HFFc6 (cell line): Measurements from ENCODE around the gene WDR86. TPM values are rescaled to one million over a fixed set of nuclear protein-coding genes. Genes with fewer than 3 reads are reported as not detected.

Experiments
- DNase-seq: peaks from one replicate; pipeline ENCODE4 v3.0.0-alpha.2; 2018
- H3K27ac Mint-ChIP-seq: 2 replicates; pipeline ENCODE4 v1.8.0; 2020; ENCODE audit warnings: mild to moderate bottlenecking, mixed read lengths
- H3K27me3 Mint-ChIP-seq: 2 replicates; pipeline ENCODE4 v1.8.0; 2021; ENCODE audit warnings: mild to moderate bottlenecking, moderate library complexity, mixed read lengths; ENCODE audit not compliant: insufficient read depth
- H3K36me3 Mint-ChIP-seq: 2 replicates; pipeline ENCODE4 v1.8.0; 2021; ENCODE audit warnings: low read depth, mixed read lengths
- H3K4me1 Mint-ChIP-seq: 2 replicates; pipeline ENCODE4 v1.8.0; 2020; ENCODE audit warnings: low read depth, mixed read lengths
- H3K4me3 Mint-ChIP-seq: 2 replicates; pipeline ENCODE4 v1.8.0; 2020; ENCODE audit warnings: mild to moderate bottlenecking, moderate library complexity, mixed read lengths
- H3K9me3 Mint-ChIP-seq: 2 replicates; pipeline ENCODE4 v1.8.0; 2020; ENCODE audit warnings: mild to moderate bottlenecking, mixed read lengths
- CTCF ChIP-seq: fragments of 200-600 bp; sonication (generic); IDR thresholded peaks from 2 replicates; pipeline ENCODE4 v1.5.0; 2021; ENCODE audit warnings: antibody characterized with exemption, mild to moderate bottlenecking
- total RNA-seq, 6 experiments: library from RNA; stranded (reverse); fragmentation: NEBNext Ultra II Directional; extraction: Animal tissue kit (Norgen Biotek cat#: 25700); gene quantifications; 2 replicates in 1 of 6; 3 replicates in 5 of 6; pipeline ENCODE4 v1.2.3, GENCODE V29; 2021

The WDR86 gene
- total RNA-seq, 6 experiments from 2014 or later: not detected

- Mint-ChIP-seq H3K27ac (no peak overlapping the region), H3K4me3 (no peak overlapping the region), H3K9me3 (no peaks in the 10 kb centered on the region), H3K4me1 (no peaks in the 10 kb centered on the region), H3K27me3 (peaks cover 46% of the 10 kb centered on the region), H3K36me3 (no peaks in the 10 kb centered on the region)
- DNase-seq: no peak
- TF ChIP-seq CTCF: no peak
Observed at GRCh38 chr7:151388430-151388829, 21.4 kb downstream of the WDR86 start.

GRCh38 chr7:151388007-151388297 lies 21.9 kb downstream of the WDR86 start:
- Mint-ChIP-seq H3K27ac (no peak overlapping the region), H3K9me3 (no peaks in the 10 kb centered on the region), H3K4me3 (no peak overlapping the region), H3K4me1 (no peaks in the 10 kb centered on the region), H3K36me3 (no peaks in the 10 kb centered on the region), H3K27me3 (peaks cover 47% of the 10 kb centered on the region)
- TF ChIP-seq CTCF: no peak
- DNase-seq: no peak

GRCh38 chr7:151387161-151388006 lies 22.5 kb downstream of the WDR86 start:
- TF ChIP-seq CTCF: no peak
- Mint-ChIP-seq H3K4me1 (no peaks in the 10 kb centered on the region), H3K4me3 (no peak overlapping the region), H3K27ac (no peak overlapping the region), H3K36me3 (no peaks in the 10 kb centered on the region), H3K9me3 (no peaks in the 10 kb centered on the region), H3K27me3 (peaks cover 49% of the 10 kb centered on the region)
- no peak for DNase-seq

DNA sequence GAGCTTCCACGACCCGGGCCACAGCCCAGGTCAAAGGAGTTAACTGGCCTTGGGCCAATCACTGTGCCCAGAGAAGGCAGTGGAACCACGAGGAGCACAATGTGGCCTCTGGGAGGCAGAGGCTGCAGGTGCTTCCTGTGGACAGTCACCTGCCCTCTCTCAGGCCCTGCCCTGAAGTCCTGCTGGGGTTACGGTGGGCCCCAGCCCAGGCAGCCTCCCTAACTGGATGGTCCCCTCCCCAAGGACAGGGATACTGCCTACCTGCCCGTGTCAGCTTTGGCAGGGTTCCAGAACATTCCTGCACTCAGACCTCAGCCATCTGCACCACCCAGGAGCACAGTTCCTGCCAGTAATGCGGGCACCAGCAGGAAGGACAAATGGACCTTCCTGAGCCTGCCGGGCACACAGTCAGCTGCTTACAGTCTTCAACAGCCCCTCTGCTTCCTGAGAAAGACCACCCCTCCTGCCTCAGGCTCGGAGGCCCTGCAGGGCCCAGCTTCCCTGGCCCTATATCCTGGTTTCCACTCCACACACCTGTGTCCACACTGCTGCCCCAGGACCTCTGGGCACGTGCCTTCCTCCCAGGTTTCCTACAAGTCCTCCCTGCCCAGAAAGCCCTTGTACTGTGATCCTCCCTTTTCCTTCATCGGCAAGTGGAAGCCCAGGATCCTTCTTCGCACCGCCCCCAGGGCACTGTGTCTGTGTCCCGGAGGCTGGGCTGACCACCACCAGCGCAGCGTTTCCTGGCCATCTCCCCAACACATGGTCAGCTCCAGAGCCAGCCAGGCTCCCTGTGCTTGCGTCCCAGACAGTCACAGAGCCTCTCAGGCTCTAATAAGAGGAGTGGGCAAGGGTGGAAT lies 23.3 kb downstream of the WDR86 start:
- H3K9me3 Mint-ChIP-seq: no peaks in the 10 kb centered on the region
- DNase-seq: no peak
- H3K4me1 Mint-ChIP-seq: no peaks in the 10 kb centered on the region
- no peak for TF ChIP-seq CTCF
- H3K27me3 Mint-ChIP-seq: peaks cover 52% of the 10 kb centered on the region
- H3K36me3 Mint-ChIP-seq: no peaks in the 10 kb centered on the region
- H3K4me3 Mint-ChIP-seq: no peak overlapping the region
- no peak overlapping the region for H3K27ac Mint-ChIP-seq

- H3K36me3 Mint-ChIP-seq: no peaks in the 10 kb centered on the region
- no peak for DNase-seq
- no peaks in the 10 kb centered on the region for H3K4me1 Mint-ChIP-seq
- no peaks in the 10 kb centered on the region for H3K9me3 Mint-ChIP-seq
- H3K27ac Mint-ChIP-seq: no peak overlapping the region
- no peak overlapping the region for H3K4me3 Mint-ChIP-seq
- no peak for TF ChIP-seq CTCF
- H3K27me3 Mint-ChIP-seq: peaks cover 49% of the 10 kb centered on the region
Observed at GRCh38 chr7:151385626-151386300, 24.1 kb downstream of the WDR86 start.
